HG02981 (cell line): ENCODE results near the gene MYLK3.
A peak's percentile ranks its signal among the peaks of the same experiment; 100 is the strongest.

Experiments
- ATAC-seq: cut with Tn5 transposase; IDR thresholded peaks from one replicate; pipeline ENCODE4 v1.9.1; 2021; ENCODE audit warnings: mild to moderate bottlenecking, moderate library complexity; ENCODE audit not compliant: unreplicated experiment

The MYLK3 gene

DNA sequence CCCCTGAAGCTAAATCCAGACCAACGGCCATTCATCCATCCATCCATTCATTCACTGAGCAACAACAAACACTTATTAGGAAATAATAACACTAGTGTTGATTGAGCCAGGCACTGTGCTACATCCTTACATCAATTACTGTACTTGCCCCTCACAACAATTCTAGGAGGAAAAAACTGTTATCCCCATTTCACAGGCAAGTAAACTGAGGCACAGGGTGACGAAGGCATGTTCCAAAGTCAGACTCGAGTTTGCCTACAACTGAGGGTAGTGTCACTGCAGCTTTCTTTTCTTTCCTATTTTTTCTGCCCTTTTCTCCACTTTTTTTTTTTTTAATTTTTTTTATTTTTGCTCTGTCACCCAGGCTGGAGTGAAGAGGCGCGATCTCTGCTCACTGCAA lies 11.2 kb upstream of the MYLK3 start:
- no peak for ATAC-seq

DNA sequence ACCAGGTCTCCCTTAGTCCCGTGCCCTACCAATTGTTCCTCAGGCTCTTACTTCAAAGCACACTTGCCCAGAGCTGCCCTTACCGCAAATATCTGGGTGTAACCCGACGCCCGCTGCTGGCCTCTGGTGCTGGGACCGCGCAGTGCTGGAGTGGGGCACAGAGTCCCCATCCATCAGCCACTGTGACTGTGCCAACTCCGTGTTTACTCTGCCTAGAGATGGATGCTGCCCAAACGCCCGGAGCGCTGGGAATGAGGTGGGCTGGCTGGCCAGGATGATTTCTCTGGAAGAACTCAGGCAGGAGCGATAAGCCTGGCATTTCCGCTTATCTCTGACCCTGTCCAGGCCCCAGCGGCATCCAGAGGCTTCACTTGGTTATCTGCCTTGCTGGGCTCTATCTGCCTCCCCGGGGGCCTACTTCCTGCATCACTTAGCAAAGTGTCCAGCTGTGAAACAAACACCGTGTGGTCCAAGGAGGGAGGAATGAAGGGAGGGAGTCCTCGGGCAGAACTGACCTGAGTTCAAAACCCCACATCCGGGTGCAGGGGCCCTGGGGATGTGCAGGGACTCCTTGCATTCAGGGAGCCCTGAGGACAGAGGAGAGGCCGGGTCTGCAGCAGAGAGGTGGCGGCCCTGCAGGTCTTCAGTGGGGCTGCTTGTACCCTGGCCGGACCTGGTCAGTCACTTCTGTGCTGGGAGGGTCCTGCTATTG lies 9.4 kb upstream of the MYLK3 start:
- no peak for ATAC-seq

DNA sequence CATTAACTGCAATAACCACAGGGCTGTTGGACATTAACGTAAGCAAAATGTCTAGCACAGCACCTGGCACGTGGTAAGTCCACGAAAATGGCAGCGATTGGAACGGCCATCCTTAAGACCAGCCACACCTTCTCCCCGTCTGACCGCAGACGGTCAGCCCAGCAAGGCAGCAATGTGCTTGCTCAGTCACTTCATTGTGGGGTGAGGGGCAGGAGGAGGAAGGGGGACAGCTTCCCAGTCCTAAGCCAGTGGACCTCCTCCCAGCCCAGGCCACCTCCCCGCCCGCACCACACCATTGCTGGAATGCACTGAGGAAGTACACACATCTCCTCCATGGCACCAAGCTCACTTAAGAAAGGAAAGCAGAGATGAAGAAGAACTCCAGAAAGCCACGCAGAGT lies 8.6 kb upstream of the MYLK3 start:
- no peak for ATAC-seq

DNA sequence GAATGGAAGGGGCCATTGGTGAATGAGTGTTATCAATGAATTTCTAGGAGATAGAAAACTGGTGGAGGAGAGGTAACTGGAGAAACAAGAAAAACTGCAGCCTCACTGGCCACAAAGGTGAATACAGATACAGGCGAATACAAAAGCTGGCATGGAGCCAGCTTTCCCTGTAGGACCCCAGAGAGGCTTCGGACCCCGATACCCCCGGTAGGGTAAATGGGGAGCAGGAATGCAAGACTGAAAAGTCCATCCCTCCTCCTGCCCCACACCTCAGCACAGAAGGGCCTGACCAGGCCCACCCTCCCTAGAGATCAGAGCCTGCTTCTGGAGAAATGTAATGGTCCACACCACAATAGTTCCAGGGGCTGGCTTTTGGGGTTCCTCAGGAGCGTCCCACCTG lies 4.9 kb upstream of the MYLK3 start:
- ATAC-seq, result no peak

DNA sequence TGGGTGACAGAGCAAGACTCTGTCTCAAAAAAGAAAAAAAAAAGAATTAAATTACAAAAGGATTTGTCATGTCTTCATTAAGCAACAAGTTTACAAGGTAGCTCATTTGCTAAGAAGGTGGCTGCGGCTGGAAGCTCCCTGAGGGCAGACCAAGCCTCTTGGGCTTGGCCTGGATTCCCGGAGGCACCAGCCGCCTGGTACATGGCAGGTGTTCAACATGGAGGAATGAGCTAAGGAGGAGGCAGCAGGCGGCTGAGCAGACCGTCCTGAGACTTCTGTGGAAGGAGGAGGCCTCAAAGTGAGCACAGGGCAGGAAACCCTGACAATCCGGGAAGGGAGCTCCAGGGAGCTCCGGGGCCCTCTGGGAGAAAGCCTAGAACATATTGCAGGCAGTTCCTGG lies 3.2 kb upstream of the MYLK3 start:
- no peak for ATAC-seq

DNA sequence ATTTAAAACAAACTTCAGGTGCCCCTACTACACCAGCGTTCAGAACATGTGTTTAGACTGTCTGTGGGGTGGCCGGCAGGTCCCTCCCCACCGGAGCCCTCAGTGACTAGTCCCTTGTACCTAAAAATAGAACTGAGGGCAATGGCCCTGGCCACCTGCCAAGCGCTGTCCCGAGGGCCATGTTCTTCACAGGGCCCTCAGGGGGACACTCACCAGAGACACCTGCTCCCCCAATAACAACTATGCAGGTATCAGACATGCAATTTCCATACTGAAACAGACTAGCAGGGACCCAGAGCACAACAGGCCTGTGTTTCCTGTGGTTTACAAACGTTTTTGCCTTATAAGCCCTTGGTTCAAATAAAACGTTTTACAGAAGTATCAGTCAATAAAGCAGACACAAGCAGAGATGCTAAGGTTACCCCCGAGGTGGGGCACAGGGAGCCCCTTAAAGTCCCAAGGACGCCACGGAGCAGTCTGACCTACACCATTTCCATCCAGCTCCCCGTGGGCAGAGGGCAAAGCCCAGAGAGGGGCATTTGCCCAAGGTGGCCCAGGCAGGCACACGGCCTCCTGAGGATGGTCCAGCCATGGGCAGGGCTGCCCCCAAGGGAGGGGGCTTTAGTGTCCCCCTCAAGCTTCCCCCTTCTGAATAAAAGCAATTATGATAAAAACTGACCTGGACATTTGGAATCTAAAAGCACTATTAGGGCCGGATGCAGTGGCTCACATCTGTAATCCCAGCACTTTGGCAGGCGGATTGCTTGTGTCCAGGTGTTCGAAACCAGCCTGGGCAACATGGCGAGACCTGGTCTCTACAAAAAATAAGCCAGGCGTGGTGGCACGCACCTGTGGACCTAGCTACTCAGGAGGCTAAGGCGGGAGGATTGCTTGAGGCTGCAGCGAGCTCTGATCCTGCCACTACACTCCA lies 896 bp upstream of the MYLK3 start:
- peak; percentile 58 for ATAC-seq

DNA sequence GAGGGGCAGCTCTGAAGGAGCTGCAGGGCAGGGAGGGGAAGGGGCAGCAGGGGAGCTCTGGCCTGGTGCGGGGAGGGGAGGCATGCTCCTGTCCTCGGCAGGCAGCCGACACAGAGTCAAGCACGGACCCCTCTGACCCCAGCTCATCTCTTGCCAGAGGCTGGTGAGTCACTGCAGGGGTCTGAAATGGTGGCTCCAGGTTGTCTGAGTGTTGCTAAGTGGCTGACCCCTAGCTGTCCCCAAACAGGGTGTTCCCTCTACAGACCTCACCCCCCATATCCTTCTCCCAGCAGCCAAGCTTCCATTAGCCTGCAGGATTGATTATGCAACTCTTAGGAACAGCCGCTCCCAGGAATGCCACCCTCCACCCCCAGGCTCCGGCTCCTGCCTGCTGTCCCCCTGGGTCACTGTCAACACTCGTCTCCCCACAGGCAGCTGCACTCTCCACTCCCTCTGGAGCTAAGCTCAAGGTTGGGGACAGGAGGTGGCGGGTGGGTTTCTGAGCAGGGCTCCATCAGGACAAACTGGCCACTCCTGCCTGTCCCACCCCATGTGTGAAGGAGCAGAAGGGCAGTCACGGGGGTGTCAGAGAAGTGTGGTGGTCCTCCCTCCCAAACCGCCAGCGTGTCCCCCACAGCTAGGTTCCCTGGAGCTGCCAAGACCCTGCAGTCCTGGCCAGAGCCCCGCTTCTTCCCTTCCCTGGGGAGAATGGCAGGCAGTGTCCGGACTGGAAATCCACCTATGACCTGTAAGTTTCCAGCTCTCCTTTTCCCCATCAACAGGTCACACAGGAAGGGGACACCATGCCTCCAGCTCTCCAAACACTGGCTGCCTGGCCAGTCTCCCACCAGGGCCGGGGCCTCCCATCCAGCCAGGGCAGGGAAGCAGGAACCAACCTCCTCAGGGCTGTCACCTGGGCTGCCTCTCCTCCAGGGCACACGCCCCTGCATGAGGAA lies 1.0 kb downstream of the MYLK3 start:
- no peak for ATAC-seq

DNA sequence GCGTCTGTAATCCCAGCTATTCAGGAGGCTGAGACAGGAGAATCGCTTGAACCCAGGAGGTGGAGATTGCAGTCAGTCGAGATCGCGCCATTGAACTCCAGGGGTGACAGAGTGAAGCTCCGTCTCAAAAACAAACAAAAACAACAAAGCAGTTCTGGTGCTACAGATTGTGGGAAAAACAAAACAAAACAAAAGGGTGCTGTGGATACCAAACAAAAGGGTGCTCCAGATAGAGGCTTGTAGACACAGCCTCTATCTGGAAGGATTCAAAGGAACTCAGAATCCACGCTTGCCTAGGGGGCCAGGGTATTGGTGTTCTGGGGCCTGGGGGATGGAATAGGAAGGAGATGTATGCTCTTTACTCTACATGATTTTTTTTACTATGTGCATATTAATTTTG lies 2.5 kb downstream of the MYLK3 start:
- no peak for ATAC-seq

DNA sequence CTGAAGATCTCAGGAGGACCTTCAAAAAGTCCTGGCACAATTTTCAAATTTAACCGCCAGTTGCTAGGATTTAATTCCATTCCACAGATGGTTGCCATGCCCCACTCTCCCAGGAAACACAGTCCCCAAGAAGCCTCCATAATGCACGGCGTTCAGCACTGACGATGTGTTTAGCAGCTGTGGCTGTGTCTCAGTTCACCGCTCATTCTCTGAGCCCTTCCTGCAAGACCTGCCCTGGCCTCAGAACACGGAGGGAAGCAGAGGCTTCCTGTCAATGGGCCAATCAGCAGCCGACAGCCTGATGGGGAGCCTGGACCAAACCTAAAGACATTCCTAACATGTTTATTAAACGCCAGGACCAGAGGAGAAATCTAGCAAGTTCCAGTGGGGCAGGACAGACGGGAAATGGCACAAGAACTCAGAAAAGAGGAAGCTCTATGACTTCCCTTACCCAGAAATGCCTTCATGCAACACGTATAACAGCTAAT lies 4.9 kb downstream of the MYLK3 start:
- ATAC-seq, result peak; percentile 59

DNA sequence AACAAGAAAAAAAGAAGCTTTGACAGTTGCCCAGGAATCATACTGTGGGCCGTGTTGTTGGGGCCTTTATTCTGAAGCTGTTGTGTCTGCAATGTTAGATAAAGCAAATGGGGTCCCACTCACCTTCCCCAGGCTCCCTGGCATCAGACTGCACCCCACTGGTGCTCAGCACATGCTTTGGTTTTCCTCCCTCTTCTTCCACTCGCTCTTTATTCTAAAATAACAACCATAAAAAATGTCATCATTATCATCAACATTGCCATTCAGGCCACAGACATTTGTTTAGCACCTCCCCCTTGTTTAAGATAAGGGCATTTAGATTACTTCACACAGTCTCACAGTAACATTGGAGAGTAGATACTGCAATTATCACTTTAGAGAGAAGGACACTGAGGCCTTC lies 8.2 kb downstream of the MYLK3 start:
- ATAC-seq, result no peak

DNA sequence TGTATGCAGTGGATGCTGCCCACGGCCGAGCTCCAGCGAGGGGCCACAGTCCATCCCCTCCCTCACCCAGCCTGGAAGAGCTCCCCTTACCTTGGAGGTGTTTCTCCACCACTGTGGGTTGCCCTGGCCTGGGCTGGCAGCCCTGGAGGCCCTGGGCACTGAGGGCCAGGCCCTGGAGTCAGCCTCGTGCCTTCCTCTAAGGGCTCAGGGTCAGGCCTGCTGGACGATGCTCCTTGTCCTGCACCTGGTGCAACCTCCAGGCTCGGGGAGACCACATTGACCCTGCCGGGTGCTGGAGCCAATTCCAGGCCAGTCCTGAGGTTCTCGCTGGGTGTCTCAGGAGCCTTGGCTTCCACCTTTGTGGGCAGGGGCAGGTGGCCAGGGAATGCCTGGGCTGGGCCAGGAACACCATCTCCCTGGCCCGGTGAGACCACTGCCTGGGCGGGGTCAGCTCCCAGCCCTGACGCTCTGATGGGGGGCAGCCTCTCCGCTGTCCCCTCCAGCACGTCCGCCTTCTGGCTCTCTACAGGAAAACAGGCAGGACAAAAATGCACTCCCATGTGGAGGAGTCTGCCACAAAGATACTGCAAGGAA lies 10.4 kb downstream of the MYLK3 start:
- ATAC-seq, result no peak

DNA sequence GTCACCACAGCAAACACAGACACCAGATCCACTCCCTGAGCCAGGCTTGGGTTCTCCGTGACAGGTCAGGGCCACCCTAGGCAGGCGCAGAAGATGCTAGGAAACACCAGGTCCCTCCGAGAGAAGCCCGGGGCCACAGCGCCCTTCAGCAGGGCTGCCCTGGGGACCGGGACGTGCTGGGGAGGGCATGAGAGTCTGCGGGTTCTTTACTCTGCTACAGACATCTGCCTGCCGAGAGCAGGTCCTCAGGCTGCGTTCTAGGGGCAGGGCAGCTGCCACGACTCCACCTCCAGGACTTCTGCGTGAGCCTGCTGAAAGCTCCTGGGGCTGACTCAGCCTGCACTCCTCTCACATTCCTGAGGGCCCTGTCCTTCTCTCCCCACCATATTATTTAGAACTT lies 11.4 kb downstream of the MYLK3 start:
- no peak for ATAC-seq

DNA sequence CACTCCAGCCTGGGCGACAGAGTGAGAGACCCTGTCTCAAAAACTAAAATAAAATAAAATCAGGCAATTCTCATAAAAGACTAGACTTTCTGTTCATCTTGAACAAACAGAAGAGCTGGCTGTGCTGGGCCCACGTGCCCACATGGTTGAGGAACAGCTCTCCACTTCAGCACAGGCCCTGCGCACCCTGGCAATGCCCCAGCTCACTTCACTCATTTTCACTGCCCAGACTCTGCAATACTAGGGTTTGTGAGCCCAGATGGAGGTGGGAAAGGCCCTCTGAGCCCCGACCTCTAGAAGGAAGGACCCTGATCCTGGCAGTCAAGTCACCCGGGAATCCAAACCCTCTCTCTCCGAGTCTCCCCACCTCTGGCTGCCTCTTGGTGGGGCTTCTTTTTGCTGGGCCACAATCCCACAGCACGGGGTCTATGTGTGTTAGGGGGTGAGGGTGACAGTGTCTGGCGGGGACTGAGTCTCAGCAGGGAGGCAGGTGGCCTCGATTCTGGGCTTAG lies 14.8 kb downstream of the MYLK3 start:
- no peak for ATAC-seq

DNA sequence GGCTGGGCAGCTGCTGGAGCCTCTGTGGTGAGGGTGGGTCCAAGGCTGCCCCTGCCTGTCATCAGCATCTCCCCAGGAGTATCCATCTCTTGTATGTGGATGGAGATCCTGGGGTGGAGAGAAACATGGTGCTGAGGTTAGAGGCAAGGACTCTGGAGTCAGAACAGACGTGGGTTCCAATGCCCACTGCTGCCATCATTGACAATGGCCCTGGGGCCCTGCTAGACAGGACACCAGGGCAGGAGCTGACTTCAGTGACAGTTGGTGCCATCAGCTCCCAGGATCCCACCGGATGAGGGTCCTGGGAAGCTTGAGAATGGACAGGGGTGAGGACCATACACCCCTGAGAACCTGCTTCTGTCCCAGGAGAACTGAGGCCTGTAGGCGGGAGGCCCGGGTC lies 15.6 kb downstream of the MYLK3 start:
- ATAC-seq, result no peak

DNA sequence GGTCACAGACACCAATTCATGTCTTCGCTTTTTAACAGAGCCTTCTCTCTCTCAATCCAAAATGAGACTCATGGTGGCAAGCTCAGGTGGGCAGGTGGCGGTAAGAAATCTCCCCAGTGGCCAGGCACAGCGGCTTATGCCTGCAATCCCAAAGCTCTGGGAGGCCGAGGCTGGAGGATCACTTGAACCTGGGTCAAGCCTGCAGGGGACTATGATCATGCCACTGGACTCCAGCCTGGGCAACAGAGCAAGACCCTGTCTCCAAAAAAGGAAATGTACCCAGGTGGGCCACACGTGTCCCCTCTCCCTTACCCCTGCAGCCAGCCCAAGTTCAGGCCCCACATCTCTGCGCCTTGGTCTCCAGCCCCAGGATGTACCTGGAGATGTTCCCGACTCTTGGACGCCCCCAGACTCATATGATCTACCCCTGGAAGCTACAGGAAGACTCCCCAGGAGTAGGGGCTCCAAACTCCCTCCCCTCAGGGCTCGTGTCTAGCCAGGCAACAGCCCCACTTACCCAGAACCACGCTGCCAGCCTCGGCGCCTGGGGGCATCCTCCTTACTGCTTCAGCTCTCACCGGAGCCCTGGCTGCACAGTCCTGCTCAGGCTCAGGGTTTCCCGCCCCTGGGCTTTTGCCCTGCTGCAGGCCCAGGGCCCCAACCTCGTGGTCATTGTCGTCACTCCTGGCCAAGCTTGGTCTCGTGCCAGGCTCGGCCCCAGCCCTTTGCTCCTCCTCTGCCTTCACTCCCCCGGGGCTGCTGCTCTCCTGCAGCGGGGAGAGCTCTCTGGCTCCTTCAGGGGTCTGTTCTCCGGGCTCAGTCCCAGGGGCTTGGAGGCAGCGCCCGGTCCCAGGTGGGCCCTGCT lies 16.2 kb downstream of the MYLK3 start:
- ATAC-seq, result no peak

DNA sequence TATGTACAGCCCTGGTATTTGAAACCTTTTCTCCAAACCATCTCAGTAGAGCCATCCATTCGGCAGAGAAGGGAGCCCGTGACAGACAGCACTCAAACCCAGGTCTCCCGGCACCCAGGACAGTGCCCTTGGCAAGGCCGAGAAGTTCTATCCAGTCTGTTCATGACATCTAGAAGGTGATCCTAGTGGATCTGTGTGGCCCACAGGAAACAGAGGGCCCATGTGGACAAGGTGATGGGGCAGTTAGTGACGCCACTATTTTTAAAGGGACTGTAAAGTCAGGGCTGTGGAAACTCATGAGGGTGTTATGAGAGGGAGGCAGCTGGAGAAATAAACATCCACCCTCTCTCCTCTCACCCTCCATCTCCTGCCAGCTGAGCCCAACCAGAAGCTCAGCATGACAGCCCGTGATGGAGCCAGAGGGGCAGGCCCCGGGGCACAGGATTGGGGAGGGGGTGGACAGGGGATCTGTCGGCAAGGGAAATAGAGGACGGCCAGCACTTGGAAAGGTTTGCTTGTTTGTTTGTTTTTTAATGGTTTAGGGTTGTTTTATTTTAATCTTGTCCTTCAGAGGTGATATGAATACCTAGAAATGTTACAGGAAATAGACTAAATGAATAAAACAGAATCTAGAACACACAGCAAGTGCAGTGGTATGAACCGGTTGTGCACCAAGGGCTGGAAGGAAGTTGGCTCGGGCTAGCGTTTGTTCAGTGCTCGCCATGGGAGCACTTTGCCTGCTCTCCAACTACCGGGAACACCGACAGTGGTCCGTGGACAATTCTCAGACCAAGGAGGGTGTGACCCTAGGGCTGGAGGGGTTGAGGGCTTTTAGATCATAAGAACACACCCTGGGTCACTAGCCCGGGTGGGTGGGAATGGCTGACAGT lies 17.1 kb downstream of the MYLK3 start:
- ATAC-seq, result no peak

DNA sequence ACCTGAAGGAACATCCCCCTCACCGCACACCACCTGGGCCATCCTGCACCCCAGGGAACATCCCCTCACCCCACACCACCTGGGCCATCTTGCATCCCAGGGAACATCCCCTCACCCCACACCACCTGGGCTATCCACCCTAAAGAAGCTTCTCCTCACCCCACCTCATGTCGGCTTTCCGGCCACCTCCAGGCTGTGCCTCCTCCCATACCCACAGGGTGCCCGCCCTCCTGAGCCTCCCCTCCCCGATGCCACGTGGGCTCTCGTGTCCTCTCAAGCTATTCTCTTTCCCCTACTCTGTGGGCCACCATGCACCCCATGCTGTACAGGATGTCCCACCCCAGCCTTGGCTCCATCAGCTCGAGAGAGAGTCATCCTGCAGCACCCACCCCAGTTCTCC lies 18.0 kb downstream of the MYLK3 start:
- no peak for ATAC-seq

DNA sequence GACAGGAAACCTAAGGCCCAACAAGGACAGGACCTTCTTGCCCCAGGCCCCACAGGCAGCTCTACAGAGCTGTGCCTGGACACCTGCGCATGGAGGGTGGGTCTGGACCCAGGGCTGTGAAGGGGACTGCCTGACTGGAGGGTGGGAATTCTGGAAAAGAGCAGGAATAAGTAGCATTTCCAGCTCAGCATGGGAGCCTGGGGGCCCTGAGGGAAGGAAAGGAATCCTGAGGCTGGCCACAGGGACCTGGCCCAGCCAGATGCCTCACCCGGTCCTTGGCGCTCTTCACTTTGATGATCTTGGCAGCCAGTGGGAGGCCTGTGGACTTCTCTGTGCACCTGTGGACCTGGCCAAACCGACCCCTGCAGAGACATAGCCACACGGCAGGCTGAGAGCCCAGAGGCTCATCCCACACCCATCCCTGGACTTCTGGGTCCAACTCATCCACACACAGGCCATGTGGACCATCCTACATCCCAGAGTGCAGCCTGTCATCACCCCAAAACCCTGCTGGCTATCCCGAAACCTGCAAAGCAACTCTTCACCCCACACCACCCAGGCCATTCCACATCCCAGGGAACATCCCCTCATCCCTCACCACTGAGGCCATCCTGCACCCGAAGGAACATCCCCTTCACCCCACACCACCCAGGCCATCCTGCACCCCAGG lies 18.7 kb downstream of the MYLK3 start:
- ATAC-seq, result no peak
